ENCODE results near the gene PIEZO1. TPM values are rescaled to one million over a fixed set of nuclear protein-coding genes. Genes with fewer than 3 reads are reported as not detected.

PIEZO1 gene
- total RNA-seq, 1 experiment from 2014 or later = 224 TPM

DNA sequence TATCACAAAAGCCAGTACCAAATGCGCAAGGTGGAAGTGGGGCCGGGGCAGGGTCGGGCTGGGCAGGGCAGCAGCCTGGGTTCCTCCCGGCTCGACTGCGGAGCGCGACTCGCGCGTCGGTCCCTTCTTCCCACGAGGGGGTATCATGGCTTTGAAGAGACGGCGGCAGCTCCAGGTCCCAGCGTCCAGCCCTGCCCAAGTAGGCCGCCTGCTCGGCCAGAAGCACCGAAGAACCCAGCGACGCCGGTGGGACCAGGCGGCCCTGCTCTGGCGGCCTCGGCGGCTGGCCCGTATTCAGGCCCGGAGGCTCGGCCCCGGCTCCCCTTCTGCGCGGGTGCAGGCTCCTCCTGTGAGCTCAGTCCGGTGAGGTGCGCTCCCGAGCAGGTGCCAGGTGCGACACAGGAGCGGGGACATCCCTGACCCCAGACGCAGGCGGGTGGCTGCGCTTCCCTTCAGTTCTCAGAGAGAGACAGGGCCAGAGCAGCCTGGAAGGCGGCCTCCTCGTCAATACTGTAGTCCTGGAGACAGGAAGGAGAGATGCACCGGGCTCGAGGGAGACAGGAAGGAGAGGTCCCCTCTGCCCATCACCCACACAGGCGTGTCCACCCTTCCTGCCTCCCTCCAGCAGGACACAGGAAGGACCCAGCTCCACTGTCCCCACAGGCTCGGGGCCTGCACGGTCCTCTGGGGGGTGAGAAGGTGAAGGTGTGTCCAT, 87.7 kb downstream of the PIEZO1 start:
- Histone ChIP-seq H3K9ac (ENCODE audit: low read length) (no peak overlapping the region), H3K9me3 (ENCODE audit: control insufficient read depth in 1 of 2, insufficient read depth in 1 of 2, low read depth in 1 of 2, low read length in 2 of 2) (no peaks in the 10 kb centered on the region), H3K9me2 (ENCODE audit: insufficient read depth) (no peaks in the 10 kb centered on the region), H4K20me1 (ENCODE audit: insufficient read depth) (no peaks in the 10 kb centered on the region), H3K27me3 (ENCODE audit: insufficient read depth, low read length) (no peaks in the 10 kb centered on the region), H3K4me3 (replicated peaks in 1 of 2; ENCODE audit: low read depth in 1 of 2, low read length in 2 of 2) (no peak overlapping the region), H3K27ac (ENCODE audit: low read depth, low read length) (no peak overlapping the region), H3K4me2 (ENCODE audit: low read length) (no peak overlapping the region), H3K4me1 (ENCODE audit: control insufficient read depth in 1 of 2, insufficient read depth in 2 of 2, low read length in 2 of 2) (no peaks in the 10 kb centered on the region), H3K79me2 (ENCODE audit: insufficient read depth, low read length) (no peaks in the 10 kb centered on the region), H2AFZ (ENCODE audit: low read depth, low read length, poor library complexity, severe bottlenecking) (no peak overlapping the region), H3K36me3 (ENCODE audit: control insufficient read depth in 1 of 2, insufficient read depth in 2 of 2, low read length in 2 of 2) (peaks cover 2 to 3% of the 10 kb centered on the region in 2 experiments; a peak in 1 of 4 replicates)
- ChIA-PET CTCF (no interaction called here), RAD21 (ENCODE audit: low non-redundant PET in 1 of 2, low total read pairs in 2 of 2, uncharacterized antibody in 2 of 2, unreplicated experiment in 2 of 2) (no interaction called here), POLR2A (no interaction called here)
- no TSS peak for BruUV-seq (replicated peaks)
- intact Hi-C loops (cut with micrococcal nuclease) = no loop called here
- TF ChIP-seq ELF1 (IDR thresholded peaks at IDR 0.05; ENCODE audit: borderline replicate concordance, low read depth) = no peak
- TF ChIP-seq SP1 (IDR thresholded peaks at IDR 0.05; ENCODE audit: low read depth) = no peak
- TF ChIP-seq EZH2 (IDR thresholded peaks at IDR 0.05) = no peak
- TF ChIP-seq ZBTB33 (IDR thresholded peaks at IDR 0.05; ENCODE audit: extremely low read depth, insufficient replicate concordance, low read length) = no peak
- TF ChIP-seq SIN3A (IDR thresholded peaks at IDR 0.05; ENCODE audit: low read depth) = no peak
- TF ChIP-seq CBX3 (IDR thresholded peaks at IDR 0.05; ENCODE audit: low read depth) = no peak
- DNase-seq (ENCODE audit: low read depth, low spot score) (no peak), ATAC-seq (no peak)

GRCh38 chr16:88696441-88696840, 88.6 kb downstream of the PIEZO1 start:
- Histone ChIP-seq H3K9me2 (ENCODE audit: insufficient read depth) (no peaks in the 10 kb centered on the region), H3K36me3 (ENCODE audit: control insufficient read depth in 1 of 2, insufficient read depth in 2 of 2, low read length in 2 of 2) (peaks cover 2 to 3% of the 10 kb centered on the region in 2 experiments; a peak in 1 of 4 replicates), H3K27ac (ENCODE audit: low read depth, low read length) (no peak overlapping the region), H2AFZ (ENCODE audit: low read depth, low read length, poor library complexity, severe bottlenecking) (no peak overlapping the region), H3K4me1 (ENCODE audit: control insufficient read depth in 1 of 2, insufficient read depth in 2 of 2, low read length in 2 of 2) (no peaks in the 10 kb centered on the region), H3K9me3 (ENCODE audit: control insufficient read depth in 1 of 2, insufficient read depth in 1 of 2, low read depth in 1 of 2, low read length in 2 of 2) (no peaks in the 10 kb centered on the region), H4K20me1 (ENCODE audit: insufficient read depth) (no peaks in the 10 kb centered on the region), H3K4me3 (replicated peaks in 1 of 2; ENCODE audit: low read depth in 1 of 2, low read length in 2 of 2) (no peak overlapping the region), H3K4me2 (ENCODE audit: low read length) (no peak overlapping the region), H3K9ac (ENCODE audit: low read length) (no peak overlapping the region), H3K79me2 (ENCODE audit: insufficient read depth, low read length) (no peaks in the 10 kb centered on the region), H3K27me3 (ENCODE audit: insufficient read depth, low read length) (no peaks in the 10 kb centered on the region)
- POLR2A ChIA-PET = no interaction called here
- RAD21 ChIA-PET (ENCODE audit: low non-redundant PET in 1 of 2, low total read pairs in 2 of 2, uncharacterized antibody in 2 of 2, unreplicated experiment in 2 of 2) = no interaction called here
- DNase-seq (ENCODE audit: low read depth, low spot score) = no peak
- intact Hi-C loops (cut with micrococcal nuclease) = no loop called here
- CTCF ChIA-PET = no interaction called here
- BruUV-seq (replicated peaks) = no TSS peak
- no peak for ATAC-seq
- TF ChIP-seq SIN3A (IDR thresholded peaks at IDR 0.05; ENCODE audit: low read depth) (no peak), ZFX (IDR thresholded peaks at IDR 0.05) (no peak), JUND (IDR thresholded peaks at IDR 0.05) (no peak), REST (IDR thresholded peaks at IDR 0.05; ENCODE audit: low read depth) (no peak), YY1 (IDR thresholded peaks at IDR 0.05; ENCODE audit: extremely low read depth, insufficient replicate concordance, low read depth, low read length) (no peak), EZH2phosphoT487 (IDR thresholded peaks at IDR 0.05; ENCODE audit: borderline replicate concordance) (no peak), EGR1 (IDR thresholded peaks at IDR 0.05; ENCODE audit: low read depth) (no peak)
- TF ChIP-seq, protein P1, sequence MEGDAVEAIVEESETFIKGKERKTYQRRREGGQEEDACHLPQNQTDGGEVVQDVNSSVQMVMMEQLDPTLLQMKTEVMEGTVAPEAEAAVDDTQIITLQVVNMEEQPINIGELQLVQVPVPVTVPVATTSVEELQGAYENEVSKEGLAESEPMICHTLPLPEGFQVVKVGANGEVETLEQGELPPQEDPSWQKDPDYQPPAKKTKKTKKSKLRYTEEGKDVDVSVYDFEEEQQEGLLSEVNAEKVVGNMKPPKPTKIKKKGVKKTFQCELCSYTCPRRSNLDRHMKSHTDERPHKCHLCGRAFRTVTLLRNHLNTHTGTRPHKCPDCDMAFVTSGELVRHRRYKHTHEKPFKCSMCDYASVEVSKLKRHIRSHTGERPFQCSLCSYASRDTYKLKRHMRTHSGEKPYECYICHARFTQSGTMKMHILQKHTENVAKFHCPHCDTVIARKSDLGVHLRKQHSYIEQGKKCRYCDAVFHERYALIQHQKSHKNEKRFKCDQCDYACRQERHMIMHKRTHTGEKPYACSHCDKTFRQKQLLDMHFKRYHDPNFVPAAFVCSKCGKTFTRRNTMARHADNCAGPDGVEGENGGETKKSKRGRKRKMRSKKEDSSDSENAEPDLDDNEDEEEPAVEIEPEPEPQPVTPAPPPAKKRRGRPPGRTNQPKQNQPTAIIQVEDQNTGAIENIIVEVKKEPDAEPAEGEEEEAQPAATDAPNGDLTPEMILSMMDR (IDR thresholded peaks at IDR 0.05 in 2 of 3, conservative IDR thresholded peaks at IDR 0.05 in 1 of 3; ENCODE audit: borderline replicate concordance in 1 of 3, insufficient read depth in 1 of 3, low read depth in 2 of 3, low read length in 2 of 3) = no peak

Measured in HCT116 (cell line).